ENCODE results near the gene NAPA.

Gene NAPA

GRCh38 chr19:47514869-47515588 is at the start of gene NAPA:
Gene NAPA, minus strand, starts transcription at chr19:47515063. Its CDS starts 123 bp downstream, at chr19:47514940.
- DNase-seq = peak; percentile 99

- DNase-seq = no peak
Measured at GRCh38 chr19:47564081-47564480, 49.2 kb upstream of the NAPA start.

- DNase-seq = no peak
Measured at GRCh38 chr19:47561440-47562057, 46.7 kb upstream of the NAPA start.

GRCh38 chr19:47560999-47561398 is 46.1 kb upstream of the NAPA start:
- DNase-seq = no peak

GRCh38 chr19:47550129-47550528 is 35.3 kb upstream of the NAPA start:
- DNase-seq = no peak

GRCh38 chr19:47549261-47549862 is 34.5 kb upstream of the NAPA start:
- no peak for DNase-seq

GRCh38 chr19:47547199-47547598 is 32.3 kb upstream of the NAPA start:
- no peak for DNase-seq

GRCh38 chr19:47545061-47545948 is 30.4 kb upstream of the NAPA start:
- DNase-seq = no peak

GRCh38 chr19:47544476-47544875 is 29.6 kb upstream of the NAPA start:
- DNase-seq = no peak

- no peak for DNase-seq
Measured at GRCh38 chr19:47544075-47544474, 29.2 kb upstream of the NAPA start.

GRCh38 chr19:47542030-47542475 is 27.2 kb upstream of the NAPA start:
- DNase-seq = no peak

- no peak for DNase-seq
Measured at GRCh38 chr19:47541518-47541917, 26.7 kb upstream of the NAPA start.

- DNase-seq = no peak
Measured at GRCh38 chr19:47540748-47541147, 25.9 kb upstream of the NAPA start.

GRCh38 chr19:47539747-47540311 is 25.0 kb upstream of the NAPA start:
- DNase-seq = no peak

GRCh38 chr19:47538812-47539211 is 23.9 kb upstream of the NAPA start:
- DNase-seq = no peak

- no peak for DNase-seq
Measured at GRCh38 chr19:47537493-47537892, 22.6 kb upstream of the NAPA start.

- no peak for DNase-seq
Measured at GRCh38 chr19:47534628-47535027, 19.8 kb upstream of the NAPA start.

GRCh38 chr19:47531640-47532387 is 17.0 kb upstream of the NAPA start:
- DNase-seq = no peak

GRCh38 chr19:47529018-47529742 is 14.3 kb upstream of the NAPA start:
- no peak for DNase-seq

- DNase-seq = no peak
Measured at GRCh38 chr19:47526798-47527197, 11.9 kb upstream of the NAPA start.

- no peak for DNase-seq
Measured at GRCh38 chr19:47523473-47523872, 8.6 kb upstream of the NAPA start.

All from NCI-H2081 treated with DMSO at 0.1 percent for 48 hours (cell line).